GM13977 (cell line): Measurements from ENCODE around the gene SP2.

ENCODE experiments used
- DNase-seq: peaks from one replicate; pipeline ENCODE4 v3.0.0; 2012; ENCODE audit warnings: low spot score
- CTCF ChIP-seq: IDR thresholded peaks from 2 replicates; pipeline ENCODE4 v1.5.1; 2012; ENCODE audit warnings: mild to moderate bottlenecking, control low read depth; ENCODE audit not compliant: insufficient read depth; ENCODE audit errors: extremely low read depth, missing control alignments
- in situ Hi-C: fragments of 300-500 bp; cut with MboI; formaldehyde crosslinking; loops from one replicate; pipeline ENCODE4 v1.12.0; 2022; ENCODE audit warnings: low sequenced_read_pairs, low pct_unique_long_range_greater_than_20kb, mixed read lengths, inconsistent platforms; ENCODE audit not compliant: unreplicated experiment

SP2 gene

GRCh38 chr17:47895856-47896671 is at the start of gene SP2:
SP2 (plus strand) TSS chr17:47896236; CDS start chr17:47896287, 51 bp downstream.
- DNase-seq = peak; percentile 98
- in situ Hi-C loops = no loop called here
- TF ChIP-seq CTCF = peak; percentile 15

GRCh38 chr17:47846716-47847340 is 49.2 kb upstream of the SP2 start:
- TF ChIP-seq CTCF = no peak
- in situ Hi-C loops = no loop called here
- DNase-seq = no peak

- no peak for DNase-seq
- in situ Hi-C loops = no loop called here
- peak; percentile 26 for TF ChIP-seq CTCF
These were observed 48.5 kb upstream of the SP2 start for GRCh38 chr17:47847341-47848197.

GRCh38 chr17:47848198-47848513 is 47.9 kb upstream of the SP2 start:
- no peak for DNase-seq
- TF ChIP-seq CTCF = no peak
- in situ Hi-C loops = no loop called here

- DNase-seq = no peak
- no peak for TF ChIP-seq CTCF
- in situ Hi-C loops = no loop called here
These were observed 45.7 kb upstream of the SP2 start for GRCh38 chr17:47850373-47850691.

- in situ Hi-C loops = no loop called here
- peak; percentile 70 for DNase-seq
- TF ChIP-seq CTCF = peak; percentile 4
These were observed 45.1 kb upstream of the SP2 start, which contains the start of gene SP6 for GRCh38 chr17:47850692-47851573. SP6 (minus strand) TSS chr17:47851163; CDS start chr17:47848429, 2,734 bp downstream.
